HS-5 (cell line): Measurements from ENCODE around the gene SNCB.

Experiments
- DNase-seq: peaks from one replicate; pipeline ENCODE4 v3.0.0-alpha.2; 2012; ENCODE audit warnings: low read depth

The SNCB gene

GRCh38 chr5:176660860-176661641, 30.7 kb upstream of the SNCB start:
- peak; percentile 35 for DNase-seq

GRCh38 chr5:176660530-176660859, 30.2 kb upstream of the SNCB start:
- no peak for DNase-seq

GRCh38 chr5:176659860-176660461, 29.6 kb upstream of the SNCB start:
- DNase-seq = no peak

- no peak for DNase-seq
These were observed 29.1 kb upstream of the SNCB start for GRCh38 chr5:176659512-176659839.

GRCh38 chr5:176658817-176659511, 28.6 kb upstream of the SNCB start:
- DNase-seq = no peak

GRCh38 chr5:176658007-176658599, 27.8 kb upstream of the SNCB start:
- no peak for DNase-seq

GRCh38 chr5:176656467-176656990, 26.2 kb upstream of the SNCB start:
- DNase-seq = no peak

GRCh38 chr5:176654856-176655255, 24.5 kb upstream of the SNCB start:
- no peak for DNase-seq

- no peak for DNase-seq
These were observed 23.4 kb upstream of the SNCB start for GRCh38 chr5:176653401-176654385.

- no peak for DNase-seq
These were observed 21.8 kb upstream of the SNCB start for GRCh38 chr5:176652136-176652535.

GRCh38 chr5:176651472-176651980, 21.2 kb upstream of the SNCB start:
- DNase-seq = no peak

GRCh38 chr5:176650354-176650884, 20.1 kb upstream of the SNCB start:
- DNase-seq = no peak

GRCh38 chr5:176648474-176649194, 18.3 kb upstream of the SNCB start:
- no peak for DNase-seq

GRCh38 chr5:176647843-176648473, 17.6 kb upstream of the SNCB start:
- no peak for DNase-seq

GRCh38 chr5:176647030-176647842, 16.9 kb upstream of the SNCB start, which contains the start of gene TSPAN17:
TSPAN17 (plus strand) TSS chr5:176647484; CDS start chr5:176647616, 132 bp downstream.
- peak; percentile 96 for DNase-seq

GRCh38 chr5:176646707-176647029, 16.3 kb upstream of the SNCB start:
- DNase-seq = no peak

GRCh38 chr5:176646049-176646706, 15.8 kb upstream of the SNCB start:
- no peak for DNase-seq

GRCh38 chr5:176644878-176645670, 14.7 kb upstream of the SNCB start:
- no peak for DNase-seq
